HFFc6 (cell line): ENCODE measurements around the gene TM7SF3. TPM values are rescaled to one million over a fixed set of nuclear protein-coding genes. Genes with fewer than 3 reads are reported as not detected.

ENCODE experiments used
- DNase-seq: peaks from one replicate; pipeline ENCODE4 v3.0.0-alpha.2; 2018
- H3K27ac Mint-ChIP-seq: 2 replicates; pipeline ENCODE4 v1.8.0; 2020; ENCODE audit warnings: mild to moderate bottlenecking, mixed read lengths
- H3K27me3 Mint-ChIP-seq: 2 replicates; pipeline ENCODE4 v1.8.0; 2021; ENCODE audit warnings: mild to moderate bottlenecking, moderate library complexity, mixed read lengths; ENCODE audit not compliant: insufficient read depth
- H3K36me3 Mint-ChIP-seq: 2 replicates; pipeline ENCODE4 v1.8.0; 2021; ENCODE audit warnings: low read depth, mixed read lengths
- H3K4me1 Mint-ChIP-seq: 2 replicates; pipeline ENCODE4 v1.8.0; 2020; ENCODE audit warnings: low read depth, mixed read lengths
- H3K4me3 Mint-ChIP-seq: 2 replicates; pipeline ENCODE4 v1.8.0; 2020; ENCODE audit warnings: mild to moderate bottlenecking, moderate library complexity, mixed read lengths
- H3K9me3 Mint-ChIP-seq: 2 replicates; pipeline ENCODE4 v1.8.0; 2020; ENCODE audit warnings: mild to moderate bottlenecking, mixed read lengths
- CTCF ChIP-seq: fragments of 200-600 bp; sonication (generic); IDR thresholded peaks from 2 replicates; pipeline ENCODE4 v1.5.0; 2021; ENCODE audit warnings: antibody characterized with exemption, mild to moderate bottlenecking
- total RNA-seq, 6 experiments: library from RNA; stranded (reverse); fragmentation: NEBNext Ultra II Directional; extraction: Animal tissue kit (Norgen Biotek cat#: 25700); gene quantifications; 2 replicates in 1 of 6; 3 replicates in 5 of 6; pipeline ENCODE4 v1.2.3, GENCODE V29; 2021

TM7SF3 gene
- total RNA-seq, 6 experiments from 2014 or later: 60.7 to 75.5 (median 68.7) TPM

- Mint-ChIP-seq H3K4me1 (peaks cover 9% of the 10 kb centered on the region), H3K4me3 (no peak overlapping the region), H3K9me3 (no peaks in the 10 kb centered on the region), H3K36me3 (peaks cover 21% of the 10 kb centered on the region), H3K27me3 (no peaks in the 10 kb centered on the region; the same call in 1 of the 2 replicates), H3K27ac (no peak overlapping the region)
- no peak for TF ChIP-seq CTCF
- no peak for DNase-seq
These were observed 20.6 kb upstream of the TM7SF3 start for GRCh38 chr12:27034607-27035293.

DNA sequence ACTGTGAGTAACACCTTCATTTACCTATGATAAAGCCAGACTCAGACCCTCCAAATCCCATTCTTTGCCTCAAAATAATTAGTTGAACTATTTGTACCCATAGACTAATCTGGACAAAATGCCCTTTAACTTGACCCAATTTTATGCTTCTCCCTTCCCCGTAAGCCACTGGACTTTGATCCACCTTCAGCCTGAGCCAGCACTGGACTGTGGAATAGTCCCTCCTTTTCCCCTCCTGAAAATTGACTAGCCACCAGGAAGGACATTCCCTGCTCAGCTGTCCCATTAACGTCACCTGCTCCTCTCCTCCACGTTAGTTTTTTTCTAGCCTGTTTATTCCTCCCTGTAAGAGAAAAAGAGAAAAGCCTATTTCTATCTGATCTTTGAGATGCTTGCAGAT, 18.5 kb upstream of the TM7SF3 start:
- H3K4me1 Mint-ChIP-seq: peaks cover 9% of the 10 kb centered on the region
- no peak overlapping the region for H3K27ac Mint-ChIP-seq
- TF ChIP-seq CTCF: no peak
- H3K4me3 Mint-ChIP-seq: no peak overlapping the region
- H3K36me3 Mint-ChIP-seq: peaks cover 24% of the 10 kb centered on the region
- DNase-seq: no peak
- no peaks in the 10 kb centered on the region; the same call in 1 of the 2 replicates for H3K27me3 Mint-ChIP-seq
- no peaks in the 10 kb centered on the region for H3K9me3 Mint-ChIP-seq

DNA sequence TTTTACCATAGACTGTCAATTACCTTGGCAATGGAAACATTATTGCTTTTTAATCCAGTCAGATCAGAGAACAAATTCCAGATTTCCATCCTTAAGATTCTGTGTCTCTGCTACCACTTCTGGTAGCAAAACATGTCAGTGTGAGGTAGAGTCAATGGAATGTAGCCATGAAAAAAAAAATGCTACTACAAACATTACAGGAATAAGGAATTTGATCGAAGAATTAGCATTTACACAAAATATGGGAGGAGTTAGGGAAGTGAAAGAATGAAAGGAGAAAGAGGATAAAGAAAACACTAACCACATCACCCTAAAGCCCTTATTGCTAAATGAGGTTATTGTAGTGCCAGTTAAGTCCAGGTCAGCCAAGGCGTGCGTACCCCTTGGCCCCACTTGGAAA, 17.3 kb upstream of the TM7SF3 start:
- Mint-ChIP-seq H3K27me3 (no peaks in the 10 kb centered on the region; the same call in 1 of the 2 replicates), H3K27ac (no peak overlapping the region), H3K9me3 (no peaks in the 10 kb centered on the region), H3K4me1 (peaks cover 9% of the 10 kb centered on the region), H3K4me3 (no peak overlapping the region), H3K36me3 (peaks cover 31% of the 10 kb centered on the region)
- DNase-seq: no peak
- TF ChIP-seq CTCF: no peak

DNA sequence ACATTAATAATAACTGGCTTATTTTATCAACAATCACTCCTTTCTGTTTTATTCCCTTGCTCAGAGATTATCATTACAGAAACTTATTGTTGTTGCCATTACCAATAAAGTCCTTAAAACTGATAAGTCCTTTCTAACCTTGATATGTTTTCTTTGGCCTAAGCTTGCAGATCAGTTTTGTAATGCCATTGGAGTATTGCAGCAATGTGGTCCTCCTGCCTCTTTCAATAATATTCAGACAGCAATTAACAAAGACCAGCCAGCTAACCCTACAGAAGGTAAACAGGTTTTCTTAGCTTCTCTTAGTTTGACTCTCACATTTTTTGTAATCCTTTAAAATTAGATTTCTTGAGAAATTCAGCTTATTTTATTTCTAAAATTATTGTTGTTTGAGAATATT, 12.1 kb upstream of the TM7SF3 start:
- H3K27ac Mint-ChIP-seq: no peak overlapping the region
- no peak overlapping the region for H3K4me3 Mint-ChIP-seq
- peaks cover 44% of the 10 kb centered on the region for H3K4me1 Mint-ChIP-seq
- H3K36me3 Mint-ChIP-seq: peaks cover 20% of the 10 kb centered on the region
- H3K27me3 Mint-ChIP-seq: peaks cover 4% of the 10 kb centered on the region
- TF ChIP-seq CTCF: no peak
- H3K9me3 Mint-ChIP-seq: no peaks in the 10 kb centered on the region
- DNase-seq: no peak

DNA sequence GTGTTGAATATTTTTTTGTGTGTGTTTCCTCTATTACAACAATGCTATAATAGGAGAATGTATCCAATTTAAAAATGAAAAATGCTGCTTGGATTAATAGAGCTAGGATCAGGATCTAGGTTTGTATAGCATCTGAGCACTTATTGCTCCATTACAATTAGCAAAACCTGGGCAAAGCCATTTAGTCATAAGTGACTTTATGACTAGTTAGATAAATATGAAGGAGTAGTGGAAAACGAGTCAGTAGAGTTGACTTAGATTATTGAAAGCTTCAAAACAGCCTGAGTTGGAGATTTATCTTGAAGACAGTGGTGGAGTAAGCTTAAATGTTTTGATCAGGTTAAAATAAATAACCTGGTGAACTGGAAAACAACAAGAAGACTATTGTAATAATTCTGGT, 10.9 kb upstream of the TM7SF3 start:
- Mint-ChIP-seq H3K36me3 (peaks cover 13% of the 10 kb centered on the region), H3K9me3 (no peaks in the 10 kb centered on the region), H3K4me1 (peaks cover 40% of the 10 kb centered on the region), H3K27me3 (peaks cover 7% of the 10 kb centered on the region), H3K4me3 (no peak overlapping the region; the same call in 1 of the 2 replicates), H3K27ac (peak overlapping the region; percentile 17)
- no peak for DNase-seq
- TF ChIP-seq CTCF: no peak
